T-cell (primary cell): ENCODE measurements around the gene ANKRD44. TPM values are rescaled to one million over a fixed set of nuclear protein-coding genes. Genes with fewer than 3 reads are reported as not detected.

Source experiments
- ATAC-seq, 4 experiments: fragments of 200-7000 bp in 3 of 4; fragments of 150-1000 bp in 1 of 4; cut with Tn5 transposase; replicated peaks in 1 of 4; 1 replicate in 3 of 4; 2 replicates in 1 of 4; pipeline ENCODE4 v1.10.0; 2021; ENCODE audit warnings: moderate library complexity in 3 of 4, mild to moderate bottlenecking in 2 of 4, moderate number of reproducible peaks in 1 of 4
- CTCF ChIA-PET, 2 donors: fragments of 300-600 bp; sonication (Branson Sonifier 250); formaldehyde crosslinking; loops; one replicate each; lab custom pipeline; 2022; ENCODE audit warnings: antibody characterized with exemption in 2 of 2; lab: Charles Lee
- POLR2A ChIA-PET, 2 donors: fragments of 300-600 bp; sonication (Branson Sonifier 250); formaldehyde crosslinking; loops; one replicate each; lab custom pipeline; 2022; ENCODE audit warnings: antibody characterized with exemption in 2 of 2; lab: Charles Lee
- DNase-seq, 35 experiments: peaks; one replicate each; pipeline versions ENCODE4 v3.0.0 to v3.0.0-alpha.2; 2013 to 2023
- H3K27ac ChIP-seq: one replicate; pipeline ENCODE4 v1.5.1; 2013; ENCODE audit warnings: low read length
- H3K27me3 ChIP-seq, 2 experiments: replicated peaks in 1 of 2; 1 replicate in 1 of 2; 2 replicates in 1 of 2; pipeline versions ENCODE4 v1.6.1 to v1.7.0; 2013; ENCODE audit warnings: low read length in 1 of 2, mixed read lengths in 1 of 2; ENCODE audit not compliant: control insufficient read depth in 2 of 2, insufficient read depth in 2 of 2; ENCODE audit errors: extremely low read depth in 1 of 2
- H3K36me3 ChIP-seq, 2 donors: 1 replicate in 1 of 2; 2 replicates in 1 of 2; pipeline versions ENCODE4 v1.6.1 to v1.7.0; 2013; ENCODE audit warnings: low read length in 1 of 2; ENCODE audit not compliant: control insufficient read depth in 2 of 2, insufficient read depth in 1 of 2; ENCODE audit errors: extremely low read depth in 1 of 2
- H3K4me1 ChIP-seq, 2 experiments: 1 replicate in 1 of 2; 2 replicates in 1 of 2; pipeline versions ENCODE4 v1.6.1 to v1.7.0; 2013; ENCODE audit warnings: low read length in 2 of 2, mixed read lengths in 1 of 2; ENCODE audit not compliant: insufficient read depth in 2 of 2, control insufficient read depth in 1 of 2; ENCODE audit errors: extremely low read depth in 1 of 2
- H3K4me3 ChIP-seq, 2 donors: 1 replicate in 1 of 2; 2 replicates in 1 of 2; pipeline versions ENCODE4 v1.5.1 to v1.7.0; 2013; ENCODE audit warnings: mild to moderate bottlenecking in 2 of 2, low read length in 1 of 2, moderate library complexity in 1 of 2; ENCODE audit not compliant: control insufficient read depth in 1 of 2; ENCODE audit errors: extremely low read depth in 1 of 2
- H3K9me3 ChIP-seq: 2 replicates; pipeline ENCODE4 v1.7.0; 2013
- H3K27ac Mint-ChIP-seq, 2 donors: one replicate each; pipeline ENCODE4 v1.8.0; 2020 to 2021; ENCODE audit warnings: mild to moderate bottlenecking in 2 of 2, mixed read lengths in 2 of 2
- H3K27me3 Mint-ChIP-seq, 2 donors: one replicate each; pipeline ENCODE4 v1.8.0; 2021 to 2022; ENCODE audit warnings: mixed read lengths in 2 of 2
- H3K36me3 Mint-ChIP-seq: one replicate; pipeline ENCODE4 v1.8.0; 2021; ENCODE audit warnings: mixed read lengths
- H3K4me1 Mint-ChIP-seq, 3 donors: one replicate each; pipeline ENCODE4 v1.8.0; 2020 to 2022; ENCODE audit warnings: mixed read lengths in 3 of 3, mild to moderate bottlenecking in 1 of 3
- H3K4me3 Mint-ChIP-seq, 3 donors: one replicate each; pipeline ENCODE4 v1.8.0; 2020 to 2022; ENCODE audit warnings: mild to moderate bottlenecking in 3 of 3, mixed read lengths in 3 of 3, moderate library complexity in 3 of 3
- H3K9me3 Mint-ChIP-seq, 3 donors: one replicate each; pipeline ENCODE4 v1.8.0; 2020 to 2022; ENCODE audit warnings: mixed read lengths in 3 of 3
- WGBS: methylation state at CpG from one replicate; pipeline ENCODE4 v1.1.5; 2013; ENCODE audit warnings: missing lambda C conversion rate; ENCODE audit not compliant: insufficient coverage; 5-methylcytosine and 5-hydroxymethylcytosine counted together
- total RNA-seq, 35 experiments: library from RNA in 6 of 35; stranded (reverse) in 6 of 35; fragments of 120-200 nt in 1 of 35; gene quantifications; one replicate each; pipeline versions ENCODE4 v1.2.1 to v1.2.4 and lab custom pipeline; 2013 to 2026

The ANKRD44 gene
- total RNA-seq, 5 donors from 2014 or later (not counting 1 experiment from before 2014, with no cell fraction given): 225 to 333 (median 238) TPM

DNA sequence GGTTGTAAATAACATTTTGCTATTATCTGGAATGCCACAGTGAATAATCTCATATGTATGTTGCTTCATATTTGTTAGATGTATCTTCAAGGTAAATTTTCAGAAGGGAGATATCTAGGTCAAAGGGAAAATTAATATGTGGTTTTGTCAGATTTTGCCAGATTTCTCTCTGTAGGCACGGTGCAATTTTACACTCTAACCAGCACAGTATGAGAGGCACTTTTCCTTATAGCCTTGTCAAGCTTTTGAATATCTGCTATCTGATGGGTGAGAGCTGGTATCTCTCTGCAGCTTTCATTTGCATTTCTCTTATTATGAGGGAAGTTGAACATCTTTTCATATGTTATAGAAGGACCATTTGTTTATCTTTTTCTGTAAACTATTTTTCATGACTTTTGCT is 208.3 kb downstream of the ANKRD44 start:
- Mint-ChIP-seq H3K4me3 (no peak overlapping the region), H3K36me3 (peaks cover 56% of the 10 kb centered on the region), H3K4me1 (peaks cover 9 to 23% (median 18%) of the 10 kb centered on the region in 3 donors), H3K27me3 (no peaks in the 10 kb centered on the region), H3K27ac (peak overlapping the region; percentile 57 to 60), H3K9me3 (no peaks in the 10 kb centered on the region)
- WGBS: no CpG with 5 or more reads among the region's 1 CpG
- Histone ChIP-seq H3K4me1 (no peaks in the 10 kb centered on the region), H3K4me3 (no peak overlapping the region), H3K36me3 (peaks cover 12 to 69% of the 10 kb centered on the region in 2 donors), H3K27ac (no peak overlapping the region), H3K9me3 (no peaks in the 10 kb centered on the region), H3K27me3 (no peaks in the 10 kb centered on the region)
- DNase-seq (no peak), ATAC-seq (no peak)
- ChIA-PET POLR2A (no interaction called here), CTCF (no interaction called here)

DNA sequence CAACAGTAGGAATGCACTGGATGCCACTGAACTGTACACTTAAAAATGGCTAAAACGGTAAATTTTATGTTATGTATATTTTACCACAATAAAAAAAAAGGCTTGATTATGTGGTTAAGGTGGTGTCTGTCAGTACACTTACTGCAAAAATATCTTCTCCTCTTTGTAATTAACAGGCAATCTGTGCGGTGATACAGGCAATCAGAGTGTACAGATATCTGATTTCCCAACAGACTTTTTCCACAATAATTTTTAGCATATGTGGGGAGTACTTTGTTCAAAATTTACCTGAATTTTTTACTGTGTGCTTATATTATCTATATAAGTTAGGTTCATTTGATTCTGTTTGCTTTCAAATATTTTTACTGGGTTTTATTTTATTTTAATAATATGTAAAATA is 209.1 kb downstream of the ANKRD44 start:
- DNase-seq (no peak), ATAC-seq (no peak)
- POLR2A ChIA-PET: no interaction called here
- Mint-ChIP-seq H3K27ac (no peak overlapping the region), H3K4me3 (no peak overlapping the region), H3K4me1 (peaks cover 9 to 28% (median 18%) of the 10 kb centered on the region in 3 donors), H3K9me3 (no peaks in the 10 kb centered on the region), H3K36me3 (peaks cover 60% of the 10 kb centered on the region), H3K27me3 (no peaks in the 10 kb centered on the region)
- H3K27me3 ChIP-seq: no peaks in the 10 kb centered on the region
- H3K4me3 ChIP-seq: no peak overlapping the region
- H3K36me3 ChIP-seq: peaks cover 9 to 72% of the 10 kb centered on the region in 2 donors
- H3K27ac ChIP-seq: no peak overlapping the region
- no CpG with 5 or more reads among the region's 2 CpGs for WGBS
- no peaks in the 10 kb centered on the region for H3K4me1 ChIP-seq
- CTCF ChIA-PET: no interaction called here
- H3K9me3 ChIP-seq: no peaks in the 10 kb centered on the region

DNA sequence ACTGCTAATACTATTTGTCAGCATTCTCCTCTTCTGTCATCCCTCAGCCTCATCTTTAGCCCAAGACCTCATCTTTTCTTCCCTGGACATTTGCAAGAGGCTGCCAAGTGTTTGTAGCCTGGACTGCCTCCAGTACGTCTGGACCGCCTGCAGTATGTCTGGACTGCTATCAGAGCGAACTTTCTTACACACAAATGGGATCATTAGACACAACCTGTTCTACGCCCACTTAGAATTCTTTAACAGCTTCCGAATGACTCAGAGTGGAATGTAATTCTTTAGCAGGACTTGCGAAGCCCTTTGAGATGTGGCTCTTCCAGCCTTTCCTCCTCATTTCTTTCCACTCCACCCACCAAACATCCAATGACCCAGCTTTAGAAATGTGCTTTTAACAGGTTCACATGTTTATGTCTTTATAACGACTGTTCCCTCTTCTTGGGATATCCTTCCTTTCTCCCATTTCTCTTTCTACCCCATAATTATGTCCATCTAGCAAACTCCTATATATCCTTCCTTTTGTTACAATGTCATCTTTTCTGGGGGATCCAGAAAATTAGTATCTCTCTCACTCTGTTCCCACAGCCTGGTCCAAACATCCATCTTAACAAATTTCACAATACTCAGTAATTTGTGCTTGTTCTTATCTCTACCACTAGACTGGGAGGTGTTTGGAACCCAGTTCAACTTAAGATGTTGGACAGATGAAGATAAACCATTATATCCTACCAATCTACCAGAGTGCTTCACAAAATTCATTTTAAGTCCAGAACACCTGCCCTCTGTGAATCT is 212.8 kb downstream of the ANKRD44 start:
- CTCF ChIA-PET: interaction anchor here (0.5 to 1.9 kb wide), 4 partner anchors 9 to 18 kb away, joined by 3 to 12 read pairs (median 4); no protein-coding TSS in a partner anchor
- 94% methylated on average over 6 of the region's 7 CpGs for WGBS
- Histone ChIP-seq H3K4me3 (no peak overlapping the region), H3K9me3 (no peaks in the 10 kb centered on the region), H3K4me1 (no peaks in the 10 kb centered on the region), H3K36me3 (peaks cover 4 to 77% of the 10 kb centered on the region in 2 donors), H3K27ac (no peak overlapping the region), H3K27me3 (no peaks in the 10 kb centered on the region)
- Mint-ChIP-seq H3K27ac (peak overlapping the region; percentile 48 to 53), H3K9me3 (no peaks in the 10 kb centered on the region), H3K4me1 (peaks cover 14 to 29% (median 29%) of the 10 kb centered on the region in 3 donors), H3K4me3 (no peak overlapping the region), H3K27me3 (no peaks in the 10 kb centered on the region), H3K36me3 (peaks cover 61% of the 10 kb centered on the region)
- DNase-seq (no peak), ATAC-seq (no peak)
- POLR2A ChIA-PET: interaction anchor here in 1 of 2 donors (0.7 kb wide), 1 partner anchor 16 kb away, joined by 3 read pairs; no protein-coding TSS in a partner anchor

DNA sequence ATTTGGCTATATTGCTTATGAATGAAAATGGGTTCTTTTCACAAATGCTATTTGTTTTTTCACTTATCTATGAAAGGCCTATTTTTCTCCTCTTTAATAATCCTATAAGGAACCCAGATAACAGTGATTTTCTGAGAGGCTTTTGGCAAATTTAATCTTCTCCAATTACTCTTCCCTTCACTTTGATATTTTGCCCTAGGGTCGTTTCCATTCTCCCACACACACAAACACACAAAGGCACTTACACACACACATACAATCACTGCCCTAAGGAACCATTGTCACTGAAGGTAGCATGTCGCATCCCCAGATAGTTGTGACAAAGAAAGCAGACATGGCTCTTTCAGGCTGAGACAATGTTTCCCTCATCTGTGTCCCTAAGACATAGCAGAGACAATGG is 213.9 kb downstream of the ANKRD44 start:
- POLR2A ChIA-PET: interaction anchor here (0.6 to 0.7 kb wide), 2 partner anchors 9 to 17 kb away, joined by 3 to 9 read pairs; no protein-coding TSS in a partner anchor
- DNase-seq (no peak), ATAC-seq (no peak)
- Histone ChIP-seq H3K4me1 (no peaks in the 10 kb centered on the region), H3K4me3 (no peak overlapping the region), H3K9me3 (no peaks in the 10 kb centered on the region), H3K27me3 (no peaks in the 10 kb centered on the region), H3K36me3 (peaks cover 4 to 80% of the 10 kb centered on the region in 2 donors), H3K27ac (no peak overlapping the region)
- Mint-ChIP-seq H3K4me3 (no peak overlapping the region), H3K4me1 (peaks cover 12 to 32% (median 24%) of the 10 kb centered on the region in 3 donors), H3K9me3 (no peaks in the 10 kb centered on the region), H3K36me3 (peaks cover 65% of the 10 kb centered on the region), H3K27ac (peak overlapping the region; percentile 19 to 79), H3K27me3 (no peaks in the 10 kb centered on the region)
- 92% methylated on average over 2 of the region's 2 CpGs for WGBS
- CTCF ChIA-PET: interaction anchor here in 1 of 2 donors (1.0 kb wide), 1 partner anchor 19 kb away, joined by 4 read pairs; no protein-coding TSS in a partner anchor

DNA sequence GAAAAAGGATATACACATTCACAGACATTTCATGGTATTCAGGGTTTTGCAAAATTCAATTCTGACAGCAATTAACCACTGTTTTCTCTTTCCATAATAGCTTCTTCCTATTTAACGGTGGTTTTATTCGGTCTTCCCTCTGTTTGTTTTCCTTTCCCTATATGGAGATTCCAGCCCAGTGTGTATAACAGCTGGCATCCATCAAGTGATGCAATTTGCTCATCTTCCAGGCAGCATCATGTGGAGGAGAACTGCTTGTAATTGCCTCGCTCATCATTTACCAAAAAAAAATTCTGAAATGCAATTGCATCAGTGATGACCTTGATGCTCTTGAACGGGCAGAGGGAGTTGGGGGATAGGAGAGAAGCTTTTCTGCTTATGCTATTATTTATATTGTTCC is 218.1 kb downstream of the ANKRD44 start:
- Histone ChIP-seq H3K9me3 (no peaks in the 10 kb centered on the region), H3K36me3 (peaks cover 6 to 77% of the 10 kb centered on the region in 2 donors), H3K27ac (no peak overlapping the region), H3K4me1 (peaks cover 0 to 3% of the 10 kb centered on the region in 2 experiments), H3K4me3 (no peak overlapping the region), H3K27me3 (no peaks in the 10 kb centered on the region)
- no peaks in the 10 kb centered on the region for H3K27me3 Mint-ChIP-seq
- ChIA-PET POLR2A (no interaction called here), CTCF (interaction anchor here (0.6 to 0.9 kb wide), 2 partner anchors 16 to 79 kb away, joined by 3 read pairs; no protein-coding TSS in a partner anchor)
- peaks cover 24 to 32% (median 31%) of the 10 kb centered on the region in 3 donors for H3K4me1 Mint-ChIP-seq
- no peak overlapping the region for H3K27ac Mint-ChIP-seq
- H3K36me3 Mint-ChIP-seq: peaks cover 63% of the 10 kb centered on the region
- DNase-seq (no peak), ATAC-seq (no peak)
- WGBS: 83% methylated on average over 1 of the region's 4 CpGs
- no peaks in the 10 kb centered on the region for H3K9me3 Mint-ChIP-seq
- H3K4me3 Mint-ChIP-seq: no peak overlapping the region

DNA sequence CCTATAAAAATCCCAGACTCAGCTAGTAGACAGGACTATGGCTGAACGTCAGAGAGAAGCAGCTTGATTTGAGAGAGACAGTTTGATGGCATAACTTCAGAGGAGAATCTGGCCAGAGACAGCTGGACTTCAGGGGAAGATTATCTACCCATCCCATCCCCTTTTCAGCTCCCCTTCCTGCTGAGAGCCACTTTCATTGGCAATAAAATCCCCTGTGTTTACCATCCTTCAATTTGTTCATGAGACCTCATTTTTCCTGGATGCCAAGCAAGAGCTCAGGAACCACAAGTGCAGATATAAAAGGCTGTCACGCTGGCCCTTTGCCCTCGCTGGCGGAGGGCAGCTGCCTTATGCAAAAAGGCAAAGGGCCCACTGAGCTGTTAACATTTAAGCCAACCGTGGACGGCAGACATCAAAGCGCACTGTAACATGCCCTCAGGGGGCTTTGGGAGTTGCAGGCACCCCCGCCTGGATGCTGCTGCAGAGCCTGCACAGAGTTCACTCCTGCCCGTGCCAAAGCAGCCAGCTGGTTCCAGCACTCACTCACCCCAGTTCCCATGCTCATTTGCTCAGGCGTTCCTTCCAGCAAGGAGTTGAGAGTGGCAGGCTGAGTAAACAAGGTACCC is 219.7 kb downstream of the ANKRD44 start:
- Mint-ChIP-seq H3K9me3 (no peaks in the 10 kb centered on the region), H3K27ac (peak overlapping the region; percentile 31 to 68), H3K4me1 (peaks cover 24 to 26% (median 24%) of the 10 kb centered on the region in 3 donors), H3K4me3 (no peak overlapping the region), H3K27me3 (no peaks in the 10 kb centered on the region), H3K36me3 (peaks cover 66% of the 10 kb centered on the region)
- Histone ChIP-seq H3K4me1 (peaks cover 0 to 3% of the 10 kb centered on the region in 2 experiments), H3K4me3 (no peak overlapping the region), H3K36me3 (peaks cover 6 to 78% of the 10 kb centered on the region in 2 donors), H3K27ac (no peak overlapping the region), H3K9me3 (no peaks in the 10 kb centered on the region), H3K27me3 (no peaks in the 10 kb centered on the region)
- POLR2A ChIA-PET: interaction anchor here in 1 of 2 donors (0.7 to 1.0 kb wide), 2 partner anchors 46 to 63 kb away, joined by 3 read pairs; no protein-coding TSS in a partner anchor
- no peak for DNase-seq
- WGBS: 98% methylated on average over 9 of the region's 10 CpGs
- CTCF ChIA-PET: interaction anchor here (0.7 to 2.1 kb wide), 2 partner anchors 23 to 934 kb away, joined by 7 read pairs; no protein-coding TSS in a partner anchor
- ATAC-seq: no peak
